Right lobe of liver (tissue), 6 donors: ENCODE data around the gene BTBD8. TPM values are rescaled to one million over a fixed set of nuclear protein-coding genes. Genes with fewer than 3 reads are reported as not detected.

Source experiments
- ATAC-seq, 4 donors: fragments of 200-7000 bp; cut with Tn5 transposase; one replicate each; pipeline ENCODE4 v1.9.1; 2020; ENCODE audit warnings: mild to moderate bottlenecking in 4 of 4, moderate library complexity in 4 of 4
- DNase-seq, 3 donors: peaks; one replicate each; pipeline ENCODE4 v3.0.0-alpha.2; 2020
- H3K27ac ChIP-seq, 3 donors: fragments of 200-600 bp; one replicate each; pipeline ENCODE4 v1.8.0; 2022
- H3K27me3 ChIP-seq, 2 donors: fragments of 200-600 bp; one replicate each; pipeline ENCODE4 v1.8.0; 2022
- H3K36me3 ChIP-seq, 4 donors: fragments of 200-600 bp; sonication (generic) in 1 of 4; one replicate each; pipeline versions ENCODE4 v1.5.1 to v1.8.0; 2017 to 2022; ENCODE audit warnings: control low read depth in 1 of 4
- H3K4me1 ChIP-seq, 4 donors: fragments of 200-600 bp; sonication (generic) in 1 of 4; one replicate each; pipeline versions ENCODE4 v1.5.1 to v1.8.0; 2017 to 2022; ENCODE audit warnings: control low read depth in 1 of 4
- H3K4me3 ChIP-seq, 3 donors: fragments of 200-600 bp; one replicate each; pipeline ENCODE4 v1.8.0; 2022
- H3K9me3 ChIP-seq, 4 donors: fragments of 200-600 bp; sonication (generic) in 1 of 4; one replicate each; pipeline versions ENCODE4 v1.5.1 to v1.8.0; 2017 to 2022; ENCODE audit warnings: control low read depth in 1 of 4
- CTCF ChIP-seq, 4 donors: fragments of 200-600 bp in 3 of 4; fragments of 450-650 bp in 1 of 4; IDR thresholded peaks; one replicate each; pipeline versions ENCODE4 v1.5.1 to v1.8.0; 2016 to 2022; ENCODE audit warnings: antibody characterized with exemption in 4 of 4, mild to moderate bottlenecking in 2 of 4
- POLR2A ChIP-seq: fragments of 450-650 bp; IDR thresholded peaks from one replicate; pipeline ENCODE4 v1.6.1; 2017; ENCODE audit warnings: antibody characterized with exemption, mild to moderate bottlenecking
- WGBS: methylation state at CpG from one replicate; pipeline ENCODE4 v1.1.6; 2018; ENCODE audit warnings: low coverage, low lambda C conversion rate; ENCODE audit not compliant: insufficient coverage; ENCODE audit errors: missing lambda C conversion rate; 5-methylcytosine and 5-hydroxymethylcytosine counted together
- intact Hi-C, 2 donors: fragments of 100-400 bp; cut with DNase I; formaldehyde crosslinking; loops; one replicate each; pipeline versions ENCODE4 v1.11.2 to v1.14.1; 2022
- total RNA-seq, 6 experiments: library from RNA; depleted of rRNA in 2 of 6; stranded (reverse); fragments of >200 nt in 2 of 6; fragmentation: NEBNext Ultra II Directional in 3 of 6; extraction: Animal tissue kit (Norgen Biotek cat#: 25700) in 3 of 6; gene quantifications; one replicate each; pipeline versions ENCODE4 v1.1.0 to v1.2.4, GENCODE V29; 2016 to 2023
- donor health status: DM: no; HTN: yes; CAD: no.
- donor health status: DM: no; HTN: no; CAD: no.
- donor health status: DM: no; HTN: no; CAD: no.
- donor health status: DM: no; HTN: yes; CAD: no.
- donor health status: DM: no; HTN: yes; CAD: no.

The BTBD8 gene
- total RNA-seq, 6 experiments from 2014 or later: 1.8 to 3.0 (median 2.1) TPM

- no peak for ATAC-seq
- WGBS: 100% methylated on average over 1 of the region's 1 CpG
- Histone ChIP-seq H3K4me3 (no peak overlapping the region), H3K27me3 (no peaks in the 10 kb centered on the region), H3K27ac (no peak overlapping the region), H3K9me3 (no peaks in the 10 kb centered on the region), H3K4me1 (peaks cover 0 to 9% (median 5%) of the 10 kb centered on the region in 4 donors), H3K36me3 (no peaks in the 10 kb centered on the region)
- no peak for TF ChIP-seq POLR2A
- no peak for TF ChIP-seq CTCF (IDR thresholded peaks at IDR 0.05)
- intact Hi-C loops: no loop called here
- no peak for DNase-seq
These were observed 4.5 kb downstream of the BTBD8 start for GRCh38 chr1:92084651-92085050.

- WGBS: 96% methylated on average over 4 of the region's 4 CpGs
- ATAC-seq (no peak), DNase-seq (no peak)
- Histone ChIP-seq H3K9me3 (no peaks in the 10 kb centered on the region), H3K4me1 (peaks cover 0 to 9% (median 5%) of the 10 kb centered on the region in 4 donors), H3K4me3 (no peak overlapping the region), H3K36me3 (no peaks in the 10 kb centered on the region), H3K27me3 (no peaks in the 10 kb centered on the region), H3K27ac (no peak overlapping the region)
- intact Hi-C loops: no loop called here
- no peak for TF ChIP-seq POLR2A
These were observed 5.6 kb downstream of the BTBD8 start for GRCh38 chr1:92085727-92086126.

GRCh38 chr1:92087542-92087941, 7.4 kb downstream of the BTBD8 start:
- TF ChIP-seq POLR2A: no peak
- no peak for ATAC-seq
- no peak overlapping the region for H3K4me3 ChIP-seq
- WGBS: 93% methylated on average over 1 of the region's 1 CpG
- no peak for DNase-seq
- H3K27ac ChIP-seq: no peak overlapping the region
- intact Hi-C loops: no loop called here
- H3K36me3 ChIP-seq: no peaks in the 10 kb centered on the region
- H3K9me3 ChIP-seq: no peaks in the 10 kb centered on the region
- H3K27me3 ChIP-seq: no peaks in the 10 kb centered on the region
- peaks cover 0 to 5% (median 2%) of the 10 kb centered on the region in 4 donors for H3K4me1 ChIP-seq

GRCh38 chr1:92091625-92092024, 11.5 kb downstream of the BTBD8 start:
- no peak for ATAC-seq

GRCh38 chr1:92094090-92094489, 13.9 kb downstream of the BTBD8 start:
- intact Hi-C loops: no loop called here
- no peaks in the 10 kb centered on the region for H3K4me1 ChIP-seq
- no peak overlapping the region for H3K27ac ChIP-seq
- H3K27me3 ChIP-seq: no peaks in the 10 kb centered on the region
- no peak for ATAC-seq
- 73% methylated on average over 2 of the region's 2 CpGs for WGBS
- no peak overlapping the region for H3K4me3 ChIP-seq
- no peak for DNase-seq
- no peaks in the 10 kb centered on the region for H3K36me3 ChIP-seq
- no peaks in the 10 kb centered on the region for H3K9me3 ChIP-seq
- TF ChIP-seq CTCF (IDR thresholded peaks at IDR 0.05) (no peak), POLR2A (no peak)

More at GRCh38 chr1:92091625-92092024, 11.5 kb downstream of the BTBD8 start:
- 78% methylated on average over 3 of the region's 5 CpGs for WGBS
- Histone ChIP-seq H3K27me3 (no peaks in the 10 kb centered on the region), H3K36me3 (no peaks in the 10 kb centered on the region), H3K9me3 (no peaks in the 10 kb centered on the region), H3K4me3 (no peak overlapping the region), H3K27ac (no peak overlapping the region), H3K4me1 (peaks cover 0 to 5% (median 2%) of the 10 kb centered on the region in 4 donors)
- DNase-seq: no peak
- intact Hi-C loops: no loop called here
- no peak for TF ChIP-seq CTCF (IDR thresholded peaks at IDR 0.05)
- TF ChIP-seq POLR2A: no peak

- Histone ChIP-seq H3K27me3 (no peaks in the 10 kb centered on the region), H3K4me3 (no peak overlapping the region), H3K36me3 (no peaks in the 10 kb centered on the region), H3K4me1 (no peaks in the 10 kb centered on the region), H3K9me3 (no peaks in the 10 kb centered on the region), H3K27ac (no peak overlapping the region)
- WGBS: 100% methylated on average over 1 of the region's 1 CpG
- TF ChIP-seq POLR2A: no peak
- TF ChIP-seq CTCF (IDR thresholded peaks at IDR 0.05): no peak
- DNase-seq (no peak), ATAC-seq (no peak)
- intact Hi-C loops: no loop called here
These were observed 14.4 kb downstream of the BTBD8 start for GRCh38 chr1:92094595-92094994.
